Trophoblast cell (in vitro differentiated cells and primary cell): ENCODE results near the gene SAE1.

Source experiments
- DNase-seq, 2 donors: peaks; one replicate each; pipeline ENCODE4 v3.0.0-alpha.2; 2016
- H2AFZ ChIP-seq: 2 replicates; pipeline ENCODE4 v1.6.1; 2013; ENCODE audit warnings: low read length, moderate library complexity, mild to moderate bottlenecking; ENCODE audit not compliant: insufficient read depth, poor library complexity
- H2AK5ac ChIP-seq: 2 replicates; pipeline ENCODE4 v1.6.1; 2013; ENCODE audit warnings: mild to moderate bottlenecking, low read length
- H2BK120ac ChIP-seq: 2 replicates; pipeline ENCODE4 v1.6.1; 2013; ENCODE audit warnings: low read length, mild to moderate bottlenecking, moderate library complexity; ENCODE audit not compliant: insufficient read depth, poor library complexity
- H2BK12ac ChIP-seq: 2 replicates; pipeline ENCODE4 v1.6.1; 2013; ENCODE audit warnings: mild to moderate bottlenecking, low read length, moderate library complexity
- H2BK5ac ChIP-seq: 2 replicates; pipeline ENCODE4 v1.6.1; 2013; ENCODE audit warnings: low read length, low read depth, moderate library complexity, mild to moderate bottlenecking; ENCODE audit not compliant: poor library complexity
- H3K14ac ChIP-seq: 2 replicates; pipeline ENCODE4 v1.6.1; 2013; ENCODE audit warnings: mild to moderate bottlenecking, low read length
- H3K18ac ChIP-seq: 2 replicates; pipeline ENCODE4 v1.6.1; 2013; ENCODE audit warnings: mild to moderate bottlenecking, low read length
- H3K23ac ChIP-seq: 2 replicates; pipeline ENCODE4 v1.6.1; 2013; ENCODE audit warnings: low read length
- H3K27ac ChIP-seq: 2 replicates; pipeline ENCODE4 v1.5.1; 2013; ENCODE audit warnings: low read depth, mild to moderate bottlenecking, inconsistent platforms, low read length, moderate library complexity
- H3K27me3 ChIP-seq: 2 replicates; pipeline ENCODE4 v1.6.1; 2013; ENCODE audit warnings: inconsistent platforms, mild to moderate bottlenecking, low read length, moderate library complexity; ENCODE audit not compliant: insufficient read depth
- H3K36me3 ChIP-seq, 2 experiments: 1 replicate in 1 of 2; 2 replicates in 1 of 2; pipeline ENCODE4 v1.6.1; 2013; ENCODE audit warnings: low read length in 2 of 2, mild to moderate bottlenecking in 2 of 2, moderate library complexity in 1 of 2; ENCODE audit not compliant: insufficient read depth in 2 of 2, control insufficient read depth in 1 of 2
- H3K4ac ChIP-seq: 2 replicates; pipeline ENCODE4 v1.6.1; 2013; ENCODE audit warnings: low read depth, mild to moderate bottlenecking, low read length, moderate library complexity
- H3K4me1 ChIP-seq, 2 experiments: 1 replicate in 1 of 2; 2 replicates in 1 of 2; pipeline ENCODE4 v1.6.1; 2013; ENCODE audit warnings: low read length in 2 of 2, mild to moderate bottlenecking in 2 of 2, moderate library complexity in 1 of 2; ENCODE audit not compliant: insufficient read depth in 2 of 2, control insufficient read depth in 1 of 2
- H3K4me2 ChIP-seq: 2 replicates; pipeline ENCODE4 v1.6.1; 2013; ENCODE audit warnings: inconsistent platforms, mild to moderate bottlenecking, low read length, moderate library complexity
- H3K4me3 ChIP-seq: 2 replicates; pipeline ENCODE4 v1.5.1; 2013; ENCODE audit warnings: mild to moderate bottlenecking, low read depth, low read length, inconsistent platforms
- H3K79me1 ChIP-seq: one replicate; pipeline ENCODE4 v1.6.1; 2013; ENCODE audit warnings: low read length
- H3K79me2 ChIP-seq: 2 replicates; pipeline ENCODE4 v1.6.1; 2013; ENCODE audit warnings: low read length, mild to moderate bottlenecking; ENCODE audit not compliant: control insufficient read depth, insufficient read depth, poor library complexity
- H3K9ac ChIP-seq: 2 replicates; pipeline ENCODE4 v1.6.1; 2013; ENCODE audit warnings: mild to moderate bottlenecking, low read length
- H3K9me3 ChIP-seq: 2 replicates; pipeline ENCODE4 v1.6.1; 2013; ENCODE audit warnings: low read depth, mild to moderate bottlenecking, control low read depth, inconsistent platforms, low read length; ENCODE audit not compliant: insufficient read depth
- H4K12ac ChIP-seq: 2 replicates; pipeline ENCODE4 v1.6.1; 2013; ENCODE audit warnings: low read depth, mild to moderate bottlenecking, low read length, moderate library complexity
- H4K8ac ChIP-seq: 2 replicates; pipeline ENCODE4 v1.6.1; 2013; ENCODE audit warnings: low read depth, mild to moderate bottlenecking, low read length, moderate library complexity
- H4K91ac ChIP-seq: one replicate; pipeline ENCODE4 v1.6.1; 2013; ENCODE audit warnings: low read depth, mild to moderate bottlenecking, low read length, moderate library complexity
- WGBS: extraction: QIAGEN DNeasy Blood & Tissue Kit; methylation state at CpG from one replicate; pipeline ENCODE4 v1.1.7; 2013; ENCODE audit warnings: missing lambda C conversion rate; ENCODE audit not compliant: insufficient read length, insufficient coverage; ENCODE audit errors: extremely low coverage; 5-methylcytosine and 5-hydroxymethylcytosine counted together

SAE1 gene

DNA sequence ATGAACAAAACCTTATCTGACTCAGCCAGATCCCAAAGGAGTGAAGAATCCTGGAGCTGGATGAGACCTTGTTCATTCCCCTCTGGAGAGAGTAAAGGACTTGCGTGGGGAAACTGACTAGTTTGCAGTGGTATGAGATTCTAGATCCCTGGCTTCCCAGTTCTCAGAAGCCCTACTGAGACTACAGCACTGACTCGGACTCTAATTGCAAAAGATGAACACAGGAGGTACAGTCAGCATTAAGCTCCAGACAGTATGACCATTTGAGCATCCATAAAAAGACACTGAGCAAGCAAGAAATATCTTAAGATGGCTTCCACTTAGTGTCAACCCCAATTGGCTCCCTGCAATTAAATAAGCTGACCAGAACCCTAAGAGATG, 23.8 kb upstream of the SAE1 start:
- WGBS: no CpG with 5 or more reads among the region's 2 CpGs
- Histone ChIP-seq H3K4me2 (no peak overlapping the region), H4K8ac (no peak overlapping the region), H2AFZ (no peak overlapping the region), H3K79me2 (peaks cover 11% of the 10 kb centered on the region), H3K14ac (no peak overlapping the region), H4K91ac (no peak overlapping the region), H2BK120ac (no peak overlapping the region), H3K27ac (no peak overlapping the region), H2BK5ac (no peak overlapping the region), H3K27me3 (no peaks in the 10 kb centered on the region), H4K12ac (no peak overlapping the region), H2BK12ac (no peak overlapping the region), H3K36me3 (peaks cover 11 to 12% of the 10 kb centered on the region in 2 experiments), H3K4ac (peak overlapping the region; percentile 17), H3K4me3 (no peak overlapping the region), H3K79me1 (peaks cover 11% of the 10 kb centered on the region), H3K9me3 (no peaks in the 10 kb centered on the region), H3K23ac (no peak overlapping the region), H2AK5ac (no peak overlapping the region), H3K18ac (no peak overlapping the region), H3K9ac (no peak overlapping the region), H3K4me1 (peaks cover 9 to 10% of the 10 kb centered on the region in 2 experiments)
- no peak for DNase-seq

DNA sequence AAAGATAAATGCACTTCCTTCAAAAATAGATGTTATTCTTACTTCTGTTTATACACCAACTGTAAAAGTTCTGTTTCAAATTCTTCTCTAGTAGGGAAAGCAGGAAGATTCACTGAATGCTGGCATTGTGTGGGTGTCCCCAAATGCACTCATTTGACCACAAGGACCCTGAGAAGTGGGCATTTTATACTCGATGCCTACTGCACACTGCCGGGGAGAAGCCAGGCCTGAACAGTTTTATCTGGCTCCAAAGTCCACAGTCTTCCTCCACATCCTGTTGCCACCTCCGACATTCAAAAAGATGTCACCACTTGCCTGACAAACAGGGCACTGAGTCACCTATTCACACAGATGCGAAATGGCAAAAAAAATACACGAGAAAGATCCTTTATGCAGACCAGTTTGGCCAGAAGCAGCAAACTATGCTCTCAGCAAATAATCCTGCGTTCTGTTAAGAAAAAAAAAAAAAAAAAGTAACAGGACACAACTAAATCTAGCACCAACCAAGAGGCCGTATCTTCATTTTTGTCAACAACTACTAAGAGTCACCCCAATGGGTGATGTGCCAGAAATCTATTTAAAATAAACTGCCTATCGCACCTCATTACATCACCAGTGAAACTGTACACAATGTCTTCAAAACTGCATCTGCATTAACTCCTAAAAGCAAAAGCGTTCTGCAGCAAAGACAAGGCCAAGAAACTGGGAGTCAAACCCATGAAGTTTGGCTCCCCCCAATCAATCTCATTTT, 23.3 kb upstream of the SAE1 start:
- WGBS: no CpG with 5 or more reads among the region's 9 CpGs

DNA sequence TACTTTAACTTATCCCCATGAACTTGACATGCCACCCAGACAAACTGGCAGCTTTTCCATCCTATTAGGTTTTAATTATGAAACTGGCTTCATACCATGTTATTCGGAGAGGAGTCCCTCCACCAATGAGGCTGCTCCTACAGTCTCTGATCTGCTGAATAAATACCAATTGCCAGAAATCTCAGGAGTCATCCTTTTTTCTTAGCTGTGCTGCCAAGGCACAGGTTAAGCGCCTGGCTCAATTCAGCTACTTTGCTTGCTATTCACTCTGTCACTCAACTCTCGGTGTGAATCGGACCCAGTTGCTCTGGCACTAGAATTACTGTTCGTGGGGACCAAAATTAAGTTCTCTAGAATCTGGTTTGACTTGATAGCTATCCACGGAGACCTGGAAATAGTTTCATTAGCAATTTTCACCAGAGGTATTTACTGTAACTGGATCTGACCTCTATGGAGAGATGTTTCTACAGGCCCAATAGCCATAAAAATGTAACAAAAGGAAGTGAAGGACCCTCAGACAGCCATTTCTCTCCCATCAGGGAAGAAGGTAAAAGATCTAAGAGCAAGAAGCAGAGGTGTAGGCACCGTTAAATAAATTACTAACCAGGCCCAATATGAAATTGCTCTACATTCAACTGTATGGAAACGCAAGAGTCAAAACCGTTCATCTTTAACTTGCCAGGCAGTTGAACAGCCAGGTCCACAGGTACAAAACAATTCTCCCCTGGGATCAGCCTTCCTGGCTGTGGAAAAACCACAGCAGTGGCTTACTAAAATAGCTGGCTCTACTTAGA, 22.5 kb upstream of the SAE1 start:
- no peak overlapping the region for H3K14ac ChIP-seq
- no peak overlapping the region for H2BK5ac ChIP-seq
- no peak overlapping the region for H4K8ac ChIP-seq
- H3K18ac ChIP-seq: no peak overlapping the region
- WGBS: no CpG with 5 or more reads among the region's 9 CpGs
- H2BK120ac ChIP-seq: no peak overlapping the region
- H4K91ac ChIP-seq: no peak overlapping the region
- H3K79me2 ChIP-seq: peaks cover 18% of the 10 kb centered on the region
- H3K4ac ChIP-seq: no peak overlapping the region
- H3K4me2 ChIP-seq: no peak overlapping the region
- H3K4me3 ChIP-seq: no peak overlapping the region
- no peak overlapping the region for H3K9ac ChIP-seq
- H4K12ac ChIP-seq: no peak overlapping the region
- no peak for DNase-seq
- H3K23ac ChIP-seq: no peak overlapping the region
- no peak overlapping the region for H2AFZ ChIP-seq
- H2BK12ac ChIP-seq: no peak overlapping the region
- peaks cover 9 to 10% of the 10 kb centered on the region in 2 experiments for H3K4me1 ChIP-seq
- no peaks in the 10 kb centered on the region for H3K9me3 ChIP-seq
- no peaks in the 10 kb centered on the region for H3K27me3 ChIP-seq
- H3K36me3 ChIP-seq: peaks cover 11 to 12% of the 10 kb centered on the region in 2 experiments
- peaks cover 22% of the 10 kb centered on the region for H3K79me1 ChIP-seq
- H2AK5ac ChIP-seq: no peak overlapping the region
- H3K27ac ChIP-seq: no peak overlapping the region

More for the DNA sequence above, 23.3 kb upstream of the SAE1 start:
- Histone ChIP-seq H3K23ac (no peak overlapping the region), H2BK120ac (no peak overlapping the region), H3K27ac (no peak overlapping the region), H3K9ac (no peak overlapping the region), H3K36me3 (peaks cover 11 to 12% of the 10 kb centered on the region in 2 experiments), H3K79me1 (peaks cover 16% of the 10 kb centered on the region), H4K8ac (no peak overlapping the region), H2AK5ac (no peak overlapping the region), H3K79me2 (peaks cover 14% of the 10 kb centered on the region), H2AFZ (no peak overlapping the region), H3K27me3 (no peaks in the 10 kb centered on the region), H3K4me3 (no peak overlapping the region), H3K4me2 (no peak overlapping the region), H3K4me1 (peaks cover 9 to 10% of the 10 kb centered on the region in 2 experiments), H3K18ac (no peak overlapping the region), H3K9me3 (no peaks in the 10 kb centered on the region), H3K4ac (peak overlapping the region; percentile 53), H2BK12ac (no peak overlapping the region), H4K12ac (no peak overlapping the region), H3K14ac (no peak overlapping the region), H2BK5ac (no peak overlapping the region), H4K91ac (no peak overlapping the region)
- DNase-seq: no peak

DNA sequence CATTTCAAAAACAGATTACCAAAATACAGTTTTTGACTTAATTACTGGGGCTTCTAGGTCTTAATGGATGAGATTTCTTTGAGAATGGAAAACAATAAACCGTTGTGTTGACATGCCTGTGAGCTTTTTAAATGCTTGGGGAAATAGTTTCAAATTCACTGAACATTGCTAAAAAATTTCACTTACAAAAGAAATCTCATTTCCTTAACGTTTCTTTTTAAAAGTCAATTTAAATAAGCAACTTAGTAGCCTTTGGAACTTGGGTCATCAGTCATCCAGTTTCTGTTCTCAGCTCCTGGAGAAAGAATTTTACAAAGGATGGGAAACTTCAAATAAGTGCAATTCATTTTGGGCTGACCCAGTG, 21.5 kb upstream of the SAE1 start:
- no peak overlapping the region for H2BK12ac ChIP-seq
- H3K27ac ChIP-seq: no peak overlapping the region
- no CpG with 5 or more reads among the region's 2 CpGs for WGBS
- peaks cover 9 to 10% of the 10 kb centered on the region in 2 experiments for H3K4me1 ChIP-seq
- no peak overlapping the region for H3K4ac ChIP-seq
- H3K23ac ChIP-seq: no peak overlapping the region
- no peak overlapping the region for H3K14ac ChIP-seq
- no peak overlapping the region for H4K91ac ChIP-seq
- no peak overlapping the region for H2AK5ac ChIP-seq
- no peak overlapping the region for H3K9ac ChIP-seq
- peaks cover 26% of the 10 kb centered on the region for H3K79me1 ChIP-seq
- H4K12ac ChIP-seq: no peak overlapping the region
- no peaks in the 10 kb centered on the region for H3K9me3 ChIP-seq
- no peaks in the 10 kb centered on the region for H3K27me3 ChIP-seq
- H2BK120ac ChIP-seq: no peak overlapping the region
- no peak overlapping the region for H2BK5ac ChIP-seq
- H3K18ac ChIP-seq: no peak overlapping the region
- H3K4me3 ChIP-seq: no peak overlapping the region
- H4K8ac ChIP-seq: no peak overlapping the region
- no peak overlapping the region for H2AFZ ChIP-seq
- peaks cover 11 to 12% of the 10 kb centered on the region in 2 experiments for H3K36me3 ChIP-seq
- DNase-seq: no peak
- peak overlapping the region; percentile 83 for H3K4me2 ChIP-seq
- H3K79me2 ChIP-seq: peaks cover 20% of the 10 kb centered on the region
